HAP-1 (cell line): ENCODE data around the gene SKAP1.

Experiments used
- DNase-seq, 2 experiments: peaks; one replicate each; pipeline ENCODE4 v3.0.0-alpha.2; 2016 to 2020; ENCODE audit warnings: low spot score in 2 of 2
- H3K27me3 ChIP-seq: fragments of 250-450 bp; sonication (Bioruptor Pico); 2 replicates; pipeline ENCODE4 v1.5.1; 2020; ENCODE audit warnings: low read depth, mild to moderate bottlenecking, moderate library complexity
- H3K36me3 ChIP-seq: fragments of 250-450 bp; sonication (Bioruptor Pico); replicated peaks from 2 replicates; pipeline ENCODE4 v1.5.1; 2020; ENCODE audit warnings: mild to moderate bottlenecking
- H3K4me1 ChIP-seq: fragments of 250-450 bp; sonication (Bioruptor Pico); 2 replicates; pipeline ENCODE4 v1.5.1; 2020; ENCODE audit warnings: mild to moderate bottlenecking
- H3K4me3 ChIP-seq: fragments of 250-450 bp; sonication (Bioruptor Pico); 2 replicates; pipeline ENCODE4 v1.5.1; 2020; ENCODE audit warnings: mild to moderate bottlenecking, moderate library complexity
- H3K9me3 ChIP-seq: fragments of 250-450 bp; sonication (Bioruptor Pico); 2 replicates; pipeline ENCODE4 v1.5.1; 2020; ENCODE audit warnings: mild to moderate bottlenecking, moderate library complexity
- in situ Hi-C: fragments of 300-500 bp; cut with MboI; formaldehyde crosslinking; loops from 3 replicates; pipeline ENCODE4 v1.14.3; 2020; ENCODE audit warnings: low sequenced_read_pairs, inconsistent platforms, mixed read lengths

The SKAP1 gene

DNA sequence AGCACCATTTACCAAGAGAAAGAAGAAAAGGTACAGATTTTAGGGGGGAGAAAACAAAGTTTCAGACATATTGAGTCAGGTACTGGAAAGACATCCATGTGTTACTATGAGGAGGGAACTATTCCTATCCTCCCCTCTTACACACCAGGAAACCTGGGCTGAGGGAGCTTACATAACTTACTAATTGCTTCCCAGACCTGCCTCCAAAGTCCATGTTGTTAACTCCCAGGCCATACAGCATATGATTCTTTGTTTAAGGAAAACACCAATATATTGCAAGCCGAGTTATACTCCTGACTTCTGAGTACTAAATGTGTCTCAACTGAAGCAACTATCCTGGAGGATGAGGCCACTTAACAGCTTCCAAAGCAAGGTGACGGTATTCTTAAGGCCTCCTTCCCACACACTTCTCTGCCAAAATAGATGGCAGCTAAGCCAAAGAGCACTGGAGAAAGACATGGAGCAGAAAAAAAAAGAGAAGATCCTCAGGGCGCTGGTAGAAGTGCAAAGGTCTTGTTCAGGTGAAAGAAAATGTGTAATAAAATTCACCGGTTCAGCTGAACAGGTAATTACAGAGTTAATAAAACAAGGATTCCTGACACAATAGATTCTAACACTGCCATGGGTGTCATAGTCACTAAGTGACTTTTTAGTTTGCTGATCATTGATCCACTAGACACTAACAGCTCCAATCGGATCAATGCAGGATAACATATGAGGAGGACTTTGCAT is 151.1 kb downstream of the SKAP1 start:
- Histone ChIP-seq H3K4me3 (no peak overlapping the region), H3K27me3 (peaks cover 79% of the 10 kb centered on the region), H3K4me1 (no peaks in the 10 kb centered on the region), H3K9me3 (no peaks in the 10 kb centered on the region), H3K36me3 (no peaks in the 10 kb centered on the region)
- in situ Hi-C loops: no loop called here
- no peak for DNase-seq

DNA sequence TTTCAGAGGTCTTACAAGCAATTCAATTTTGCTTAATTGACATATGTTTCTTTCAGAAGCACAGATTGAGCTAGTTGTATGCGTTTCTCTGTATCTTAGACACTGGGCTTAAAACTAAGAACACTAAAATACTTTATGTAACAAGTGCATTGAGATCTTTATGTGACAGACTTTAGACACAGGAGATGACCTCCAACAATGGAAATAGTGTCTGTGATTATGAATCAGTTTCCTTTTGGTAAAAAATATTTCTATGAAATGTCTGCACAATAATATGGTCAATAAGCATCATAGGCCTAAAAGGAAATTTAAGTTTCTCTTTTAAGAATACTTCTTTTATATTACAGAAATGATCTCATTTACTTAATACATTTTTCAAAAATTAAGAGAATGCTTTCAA is 153.2 kb downstream of the SKAP1 start:
- no peaks in the 10 kb centered on the region for H3K4me1 ChIP-seq
- no peaks in the 10 kb centered on the region for H3K9me3 ChIP-seq
- no peak overlapping the region for H3K4me3 ChIP-seq
- no peaks in the 10 kb centered on the region for H3K36me3 ChIP-seq
- peaks cover 65% of the 10 kb centered on the region for H3K27me3 ChIP-seq
- DNase-seq: no peak
- in situ Hi-C loops: no loop called here

DNA sequence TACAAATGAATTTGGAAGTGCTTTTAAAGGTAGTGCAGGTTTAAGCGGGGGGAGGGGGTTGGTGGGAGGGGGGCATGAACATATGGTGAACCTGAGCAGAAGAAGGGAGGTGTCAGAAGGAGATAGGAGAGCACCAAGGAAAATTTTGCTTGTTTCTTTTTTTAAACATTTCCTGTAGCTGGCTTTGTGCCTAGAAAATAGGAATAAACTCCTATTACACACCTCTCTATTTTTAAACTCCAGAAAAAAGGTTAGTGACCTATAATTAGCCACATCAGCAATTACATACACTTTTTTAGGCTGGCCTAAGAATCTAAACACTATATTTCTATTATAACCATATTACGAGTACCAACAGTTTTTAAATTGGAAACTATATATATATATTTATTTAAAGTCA is 159.1 kb downstream of the SKAP1 start:
- H3K27me3 ChIP-seq: peaks cover 36% of the 10 kb centered on the region
- in situ Hi-C loops: no loop called here

DNA sequence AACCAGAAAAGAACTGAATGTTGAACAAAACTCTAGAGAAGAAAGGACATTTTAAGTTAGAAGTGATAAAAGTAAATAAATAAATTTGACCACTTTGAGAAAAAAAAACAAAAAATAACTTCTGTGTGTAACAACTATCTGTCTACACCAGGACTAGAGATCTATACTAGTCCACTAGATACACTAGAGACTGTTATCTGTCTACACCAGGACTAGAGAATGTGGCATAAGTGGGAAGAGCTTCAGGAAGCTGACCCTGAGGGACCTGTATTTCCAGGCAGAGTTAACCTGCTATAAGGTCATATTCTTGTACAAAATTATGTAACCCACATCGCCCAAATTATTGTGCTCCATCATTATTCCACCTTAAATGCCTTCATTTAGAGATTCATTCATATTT is 160.8 kb downstream of the SKAP1 start:
- H3K4me1 ChIP-seq: peaks cover 5% of the 10 kb centered on the region
- no peak overlapping the region for H3K4me3 ChIP-seq
- in situ Hi-C loops: no loop called here
- peaks cover 19% of the 10 kb centered on the region for H3K27me3 ChIP-seq
- no peaks in the 10 kb centered on the region for H3K9me3 ChIP-seq
- H3K36me3 ChIP-seq: no peaks in the 10 kb centered on the region
- DNase-seq: no peak

More for the DNA sequence above, 159.1 kb downstream of the SKAP1 start:
- peaks cover 4% of the 10 kb centered on the region for H3K4me1 ChIP-seq
- H3K36me3 ChIP-seq: no peaks in the 10 kb centered on the region
- no peak for DNase-seq
- no peaks in the 10 kb centered on the region for H3K9me3 ChIP-seq
- no peak overlapping the region for H3K4me3 ChIP-seq

DNA sequence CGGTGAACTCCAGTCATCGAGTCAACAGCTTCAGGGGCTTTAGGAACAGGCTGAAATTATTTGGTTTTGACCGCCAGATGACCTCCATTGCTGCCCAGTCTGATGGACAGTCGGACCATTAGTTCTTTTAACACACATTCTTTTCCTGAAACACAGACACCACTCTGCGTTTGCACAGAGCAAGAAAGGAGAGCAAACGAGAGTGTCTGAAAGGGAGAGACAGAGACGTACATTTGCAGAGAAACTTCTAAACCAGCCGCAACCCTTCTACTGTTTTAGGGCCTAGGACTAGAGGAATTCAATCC is 166.3 kb downstream of the SKAP1 start:
- in situ Hi-C loops: no loop called here
- H3K4me1 ChIP-seq: peaks cover 5% of the 10 kb centered on the region

DNA sequence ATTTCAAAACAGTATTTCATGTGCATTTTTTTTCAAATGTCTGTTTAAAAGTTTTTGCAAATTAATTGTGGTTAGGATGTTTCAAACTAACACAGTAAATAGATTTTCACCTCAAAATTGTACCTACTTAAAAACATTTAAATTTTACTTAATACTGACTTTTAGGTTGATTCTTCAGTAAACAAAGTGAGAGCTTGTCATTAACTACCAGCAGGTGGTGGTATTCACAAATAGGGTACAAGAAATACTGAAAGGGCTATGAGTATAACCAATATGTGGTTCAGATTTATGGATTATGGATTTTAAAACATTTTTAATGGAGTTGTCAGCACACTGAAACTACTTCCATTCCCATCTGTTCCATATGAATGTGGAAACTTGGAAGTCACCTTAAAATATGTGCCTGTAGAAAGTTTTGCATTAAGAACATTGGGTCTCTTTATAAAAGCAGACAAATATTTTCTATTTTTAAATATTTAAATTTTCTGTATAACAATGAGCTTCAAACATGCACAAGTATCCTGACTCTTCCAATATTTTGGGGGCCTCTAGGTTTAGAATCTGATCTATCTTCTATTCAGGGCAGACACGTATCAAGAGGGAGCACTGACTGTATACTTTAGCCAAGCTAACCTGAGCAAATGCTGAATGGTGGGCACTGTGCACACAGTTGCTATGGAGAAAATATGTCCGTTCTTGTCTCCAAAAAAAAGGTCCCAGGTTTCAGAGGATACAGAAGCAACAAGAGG is 166.9 kb downstream of the SKAP1 start:
- in situ Hi-C loops: no loop called here
- Histone ChIP-seq H3K27me3 (peaks cover 9% of the 10 kb centered on the region), H3K4me1 (peaks cover 5% of the 10 kb centered on the region), H3K9me3 (no peaks in the 10 kb centered on the region), H3K4me3 (no peak overlapping the region), H3K36me3 (no peaks in the 10 kb centered on the region)
- DNase-seq: peak in 1 of 2 experiments; percentile 28

More for the DNA sequence above, 166.3 kb downstream of the SKAP1 start:
- Histone ChIP-seq H3K9me3 (no peaks in the 10 kb centered on the region), H3K4me3 (no peak overlapping the region), H3K27me3 (peaks cover 7% of the 10 kb centered on the region), H3K36me3 (no peaks in the 10 kb centered on the region)
- no peak for DNase-seq

DNA sequence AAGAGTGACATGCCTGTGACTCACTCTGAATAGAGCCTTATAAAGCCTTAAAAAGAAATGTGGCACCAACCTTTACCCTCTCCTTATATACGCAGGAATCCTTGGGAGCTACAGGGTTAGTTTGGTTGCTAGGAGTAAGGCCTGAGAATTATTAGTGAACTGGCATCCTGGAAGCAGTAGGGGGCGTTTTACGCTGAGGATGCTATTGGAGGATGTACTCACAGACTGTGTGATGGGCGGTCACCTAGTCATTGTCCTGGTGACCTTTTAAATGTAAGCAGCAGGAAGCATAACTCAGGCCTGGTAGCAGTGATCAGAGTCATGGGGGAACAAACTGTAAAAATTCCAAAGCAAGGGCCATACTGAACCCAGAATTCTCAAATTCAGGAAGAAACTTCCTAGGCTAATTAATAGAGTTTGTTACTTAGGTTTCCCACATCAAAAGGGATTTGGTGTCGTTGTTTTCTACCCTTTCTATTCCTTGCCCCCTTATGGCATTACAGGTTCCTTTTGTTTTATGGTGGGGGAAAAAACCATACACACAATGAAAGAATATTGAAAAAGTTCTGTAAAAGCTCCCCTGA is 168.6 kb downstream of the SKAP1 start:
- peaks cover 5% of the 10 kb centered on the region for H3K4me1 ChIP-seq
- DNase-seq: peak; percentile 50 to 67
- no peak overlapping the region for H3K4me3 ChIP-seq
- H3K36me3 ChIP-seq: no peaks in the 10 kb centered on the region
- peaks cover 18% of the 10 kb centered on the region for H3K27me3 ChIP-seq
- in situ Hi-C loops: no loop called here
- no peaks in the 10 kb centered on the region for H3K9me3 ChIP-seq

DNA sequence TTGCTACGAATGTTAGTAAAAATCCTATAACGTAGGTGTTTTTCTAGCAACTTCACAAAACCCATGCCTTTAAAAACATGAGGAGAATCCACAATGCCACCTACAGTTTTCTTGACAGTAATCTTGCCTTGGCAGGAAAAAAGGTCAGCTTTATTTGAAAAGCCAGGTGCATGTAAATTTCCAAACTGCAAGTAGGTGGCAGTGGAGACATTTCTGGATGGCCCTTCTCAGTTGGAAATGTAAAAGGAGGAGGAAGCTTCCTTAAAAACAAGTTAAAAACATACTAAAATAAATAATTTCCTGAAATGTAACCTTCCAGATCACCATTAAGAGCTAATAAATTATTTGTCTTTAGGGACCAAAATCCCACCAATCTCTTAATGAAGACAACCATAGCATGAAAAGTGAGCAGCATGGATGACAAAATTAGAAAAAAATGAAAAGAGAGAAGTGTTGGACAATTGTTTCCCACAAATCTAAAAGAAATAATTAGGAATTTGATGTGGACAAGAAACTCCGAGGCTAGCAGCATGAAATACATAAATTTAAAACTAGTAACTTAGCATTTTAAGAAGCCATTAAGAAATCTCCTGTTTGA is 170.2 kb downstream of the SKAP1 start:
- no peak overlapping the region for H3K4me3 ChIP-seq
- DNase-seq: no peak
- no peaks in the 10 kb centered on the region for H3K36me3 ChIP-seq
- H3K27me3 ChIP-seq: peaks cover 32% of the 10 kb centered on the region
- no peaks in the 10 kb centered on the region for H3K4me1 ChIP-seq
- H3K9me3 ChIP-seq: no peaks in the 10 kb centered on the region
- in situ Hi-C loops: no loop called here

DNA sequence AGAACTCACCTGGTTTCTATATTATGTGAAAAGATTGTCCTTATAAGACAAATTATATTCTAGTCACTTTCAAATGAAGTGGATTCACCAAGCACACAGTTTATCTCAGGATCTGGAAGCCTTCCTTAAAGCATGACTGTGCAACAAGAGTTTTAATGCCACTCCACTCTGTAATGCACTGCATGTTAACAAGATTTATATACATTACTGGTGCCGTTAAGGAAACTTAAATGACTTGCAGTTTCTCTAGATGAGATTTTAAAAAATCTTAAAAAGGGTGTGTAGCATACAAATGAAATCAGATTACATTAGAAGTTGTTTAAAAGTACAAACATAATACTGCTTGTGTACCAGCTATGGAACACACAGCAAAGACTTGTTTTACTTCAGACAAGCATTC is 171.7 kb downstream of the SKAP1 start:
- Histone ChIP-seq H3K9me3 (no peaks in the 10 kb centered on the region), H3K36me3 (no peaks in the 10 kb centered on the region), H3K4me1 (no peaks in the 10 kb centered on the region), H3K27me3 (peaks cover 44% of the 10 kb centered on the region), H3K4me3 (no peak overlapping the region)
- in situ Hi-C loops: no loop called here
- no peak for DNase-seq

DNA sequence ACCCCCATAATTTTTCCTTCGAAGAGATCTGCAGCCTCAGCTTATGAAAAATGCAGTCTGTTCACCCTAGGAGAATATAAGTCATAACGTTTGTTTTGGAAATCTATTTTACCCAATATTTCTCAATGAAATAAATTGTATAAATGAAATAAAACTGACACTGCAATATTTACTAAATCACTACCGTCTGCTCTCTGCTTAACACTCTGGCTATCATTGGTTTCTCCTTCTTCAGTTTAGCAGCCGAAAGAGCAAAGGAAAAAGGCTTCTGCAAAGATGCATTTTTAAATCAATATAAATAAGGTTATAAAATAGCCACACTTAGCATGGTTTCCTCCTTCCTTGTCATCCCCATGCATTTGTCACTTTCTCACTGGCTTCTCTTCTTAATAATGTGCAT is 174.3 kb downstream of the SKAP1 start:
- in situ Hi-C loops: no loop called here

DNA sequence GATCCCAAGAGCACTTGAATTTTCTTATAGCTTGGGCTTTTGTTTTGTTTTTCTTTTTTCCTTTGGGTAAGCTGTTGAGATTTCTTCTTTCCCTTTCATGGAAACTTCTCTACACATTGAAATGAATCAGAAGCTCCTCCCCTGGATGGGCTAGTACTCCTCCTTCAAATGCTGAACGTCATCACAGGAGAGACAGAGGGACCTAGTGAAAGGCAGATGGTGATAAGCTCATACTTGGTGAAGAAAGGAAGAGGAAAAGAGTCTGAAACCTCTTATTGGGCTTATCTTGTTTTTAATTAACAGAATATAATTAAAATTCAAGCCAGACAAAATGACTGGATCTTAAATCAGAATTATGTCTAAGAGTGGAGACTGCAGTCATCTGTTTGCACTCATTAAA is 175.1 kb downstream of the SKAP1 start:
- in situ Hi-C loops: no loop called here
- Histone ChIP-seq H3K4me3 (no peak overlapping the region), H3K27me3 (peaks cover 57% of the 10 kb centered on the region), H3K9me3 (no peaks in the 10 kb centered on the region), H3K4me1 (peaks cover 4% of the 10 kb centered on the region; the same call in 1 of the 2 replicates), H3K36me3 (no peaks in the 10 kb centered on the region)
- no peak for DNase-seq

More for the DNA sequence above, 174.3 kb downstream of the SKAP1 start:
- H3K36me3 ChIP-seq: no peaks in the 10 kb centered on the region
- DNase-seq: no peak
- peaks cover 4% of the 10 kb centered on the region; the same call in 1 of the 2 replicates for H3K4me1 ChIP-seq
- no peaks in the 10 kb centered on the region for H3K9me3 ChIP-seq
- H3K4me3 ChIP-seq: no peak overlapping the region
- H3K27me3 ChIP-seq: peaks cover 57% of the 10 kb centered on the region

DNA sequence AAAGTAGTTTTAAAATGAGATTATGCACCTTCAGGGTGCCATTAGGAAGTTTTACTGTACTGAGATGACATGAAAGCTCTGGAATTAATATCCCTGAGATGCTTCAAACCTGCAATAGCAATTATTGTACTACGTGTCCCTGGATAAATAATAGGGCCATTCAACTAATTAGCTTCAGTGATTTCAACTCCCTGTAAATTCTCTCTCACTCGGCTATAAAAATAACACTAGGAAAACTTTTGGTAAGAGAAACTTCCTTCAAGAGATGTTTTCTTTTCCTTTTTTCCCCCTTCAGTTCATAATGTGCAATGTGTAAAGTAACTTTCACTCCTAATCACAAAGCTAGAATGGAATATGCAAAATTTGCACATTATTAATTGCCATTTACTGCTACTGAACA is 176.0 kb downstream of the SKAP1 start:
- DNase-seq: no peak
- no peak overlapping the region for H3K4me3 ChIP-seq
- no peaks in the 10 kb centered on the region for H3K9me3 ChIP-seq
- peaks cover 4% of the 10 kb centered on the region; the same call in 1 of the 2 replicates for H3K4me1 ChIP-seq
- H3K27me3 ChIP-seq: peaks cover 57% of the 10 kb centered on the region
- in situ Hi-C loops: no loop called here
- no peaks in the 10 kb centered on the region for H3K36me3 ChIP-seq

DNA sequence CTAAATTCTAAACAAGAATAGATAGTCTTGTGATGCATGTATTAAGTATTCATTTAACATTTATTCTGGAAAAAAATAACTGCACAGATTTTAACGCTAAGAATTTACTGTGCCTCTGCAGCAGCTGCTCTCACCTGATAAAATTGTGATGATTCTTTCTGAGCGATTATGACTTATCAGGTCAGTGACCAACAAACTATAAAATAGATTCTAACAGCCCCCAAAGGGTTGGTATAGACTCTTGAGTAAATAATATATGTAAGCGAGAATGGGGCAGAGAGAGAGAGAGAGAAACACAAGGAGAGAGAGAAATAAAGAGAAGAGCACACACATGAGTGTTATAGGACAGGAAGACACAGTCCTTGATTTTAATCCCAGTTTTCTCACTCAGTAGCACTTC is 178.1 kb downstream of the SKAP1 start:
- H3K4me1 ChIP-seq: peaks cover 4% of the 10 kb centered on the region; the same call in 1 of the 2 replicates
- no peak overlapping the region for H3K4me3 ChIP-seq
- no peak for DNase-seq
- in situ Hi-C loops: no loop called here
- H3K9me3 ChIP-seq: no peaks in the 10 kb centered on the region
- no peaks in the 10 kb centered on the region for H3K36me3 ChIP-seq
- H3K27me3 ChIP-seq: peaks cover 55% of the 10 kb centered on the region

DNA sequence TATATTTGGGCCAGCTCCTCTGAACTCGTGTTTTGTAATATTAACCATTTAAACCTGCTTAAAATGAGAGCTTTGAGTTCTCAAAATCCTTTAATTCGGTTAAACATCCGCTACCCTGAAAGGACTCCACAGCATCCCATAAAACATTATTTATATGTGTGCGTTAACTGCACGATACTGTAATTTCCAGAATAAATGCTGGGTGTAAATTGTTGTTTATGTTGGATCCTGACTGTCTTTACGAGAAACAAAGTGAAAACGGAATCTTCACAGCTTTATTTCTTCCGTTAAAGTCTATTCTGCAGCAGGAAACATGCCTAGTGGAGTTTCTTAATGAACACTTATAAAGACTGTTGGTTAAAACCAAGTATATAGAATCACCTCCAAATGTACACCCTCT is 179.1 kb downstream of the SKAP1 start:
- in situ Hi-C loops: no loop called here
- Histone ChIP-seq H3K36me3 (no peaks in the 10 kb centered on the region), H3K9me3 (no peaks in the 10 kb centered on the region), H3K4me3 (no peak overlapping the region), H3K27me3 (peaks cover 55% of the 10 kb centered on the region), H3K4me1 (peaks cover 4% of the 10 kb centered on the region; the same call in 1 of the 2 replicates)
- no peak for DNase-seq
